GM18909 (cell line): ENCODE results near the gene TCF21.
A peak's percentile ranks its signal among the peaks of the same experiment; 100 is the strongest.

Experiments used
- ATAC-seq: cut with Tn5 transposase; IDR thresholded peaks from one replicate; pipeline ENCODE4 v1.9.1; 2021; ENCODE audit warnings: mild to moderate bottlenecking; ENCODE audit not compliant: unreplicated experiment, poor library complexity

The TCF21 gene

DNA sequence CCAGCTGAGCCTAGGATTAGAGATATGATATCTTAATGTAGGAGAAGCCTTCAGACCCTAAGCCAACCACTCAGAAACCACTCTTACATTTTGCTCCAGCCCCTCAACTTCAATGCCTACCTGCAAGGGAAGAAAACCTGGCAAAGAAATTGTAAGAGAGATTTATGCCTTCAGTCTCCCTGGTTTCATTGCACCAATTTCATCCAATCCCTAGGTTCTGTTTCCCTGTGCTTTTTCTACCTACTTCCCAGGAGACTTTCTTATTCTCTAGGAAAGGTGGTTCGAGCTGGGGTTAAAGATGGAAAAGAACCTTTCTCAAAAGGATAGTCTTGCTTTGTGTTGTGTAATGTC, 1.1 kb upstream of the TCF21 start:
- ATAC-seq: no peak

DNA sequence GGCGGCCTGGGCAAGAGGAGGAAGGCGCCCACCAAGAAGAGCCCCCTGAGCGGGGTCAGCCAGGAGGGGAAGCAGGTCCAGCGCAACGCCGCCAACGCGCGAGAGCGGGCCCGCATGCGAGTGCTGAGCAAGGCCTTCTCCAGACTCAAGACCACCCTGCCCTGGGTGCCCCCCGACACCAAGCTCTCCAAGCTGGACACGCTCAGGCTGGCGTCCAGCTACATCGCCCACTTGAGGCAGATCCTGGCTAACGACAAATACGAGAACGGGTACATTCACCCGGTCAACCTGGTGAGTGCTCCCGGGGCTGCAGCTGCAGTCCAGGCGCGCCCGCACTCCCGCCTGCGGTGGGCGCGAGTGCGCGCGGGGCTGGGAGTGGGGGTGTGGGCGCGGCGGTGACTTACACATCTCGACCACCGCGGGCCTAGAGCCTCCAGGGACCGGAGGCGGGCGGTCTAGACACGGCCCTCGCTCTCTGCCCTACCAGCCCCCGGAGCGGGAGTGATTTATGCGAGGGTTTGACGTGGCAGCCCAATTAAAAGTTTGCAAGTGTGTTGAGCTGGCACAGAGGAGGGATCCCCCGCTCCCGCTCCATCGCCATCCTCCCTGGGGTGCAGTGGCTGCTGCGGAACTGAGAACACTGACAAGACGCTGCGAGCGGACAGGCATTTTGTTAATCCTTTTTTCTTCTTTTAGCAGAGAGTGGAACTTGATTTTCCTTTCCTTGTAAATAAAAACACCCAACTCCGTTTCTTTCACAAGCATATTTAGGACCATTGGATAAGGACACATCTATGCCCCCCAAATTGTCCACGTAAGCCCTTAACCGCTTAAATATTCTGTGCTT, 867 bp downstream of the TCF21 start:
- no peak for ATAC-seq

DNA sequence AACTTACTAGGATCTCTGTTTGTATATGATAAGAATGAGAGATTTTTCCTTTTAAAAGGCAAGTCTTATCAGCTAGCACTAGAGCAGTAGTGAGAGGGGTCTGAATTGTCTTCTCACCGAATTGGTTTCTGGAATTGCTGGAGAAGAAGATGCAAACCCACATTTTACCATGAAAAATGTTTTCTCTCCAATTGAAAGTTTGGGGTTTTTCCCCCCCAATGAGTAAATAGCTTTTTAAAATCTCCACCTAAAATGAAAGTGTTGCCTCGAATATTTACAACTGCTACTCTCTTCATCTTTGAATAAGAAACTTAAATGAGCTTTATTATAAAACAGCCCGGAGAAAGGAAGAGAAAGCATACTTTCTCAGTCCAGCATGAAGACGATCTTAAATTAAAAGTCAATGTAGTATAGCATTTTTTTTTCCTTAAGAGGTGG, 1.8 kb downstream of the TCF21 start:
- ATAC-seq: no peak

GRCh38 chr6:133891149-133891926, 2.4 kb downstream of the TCF21 start:
- no peak for ATAC-seq

DNA sequence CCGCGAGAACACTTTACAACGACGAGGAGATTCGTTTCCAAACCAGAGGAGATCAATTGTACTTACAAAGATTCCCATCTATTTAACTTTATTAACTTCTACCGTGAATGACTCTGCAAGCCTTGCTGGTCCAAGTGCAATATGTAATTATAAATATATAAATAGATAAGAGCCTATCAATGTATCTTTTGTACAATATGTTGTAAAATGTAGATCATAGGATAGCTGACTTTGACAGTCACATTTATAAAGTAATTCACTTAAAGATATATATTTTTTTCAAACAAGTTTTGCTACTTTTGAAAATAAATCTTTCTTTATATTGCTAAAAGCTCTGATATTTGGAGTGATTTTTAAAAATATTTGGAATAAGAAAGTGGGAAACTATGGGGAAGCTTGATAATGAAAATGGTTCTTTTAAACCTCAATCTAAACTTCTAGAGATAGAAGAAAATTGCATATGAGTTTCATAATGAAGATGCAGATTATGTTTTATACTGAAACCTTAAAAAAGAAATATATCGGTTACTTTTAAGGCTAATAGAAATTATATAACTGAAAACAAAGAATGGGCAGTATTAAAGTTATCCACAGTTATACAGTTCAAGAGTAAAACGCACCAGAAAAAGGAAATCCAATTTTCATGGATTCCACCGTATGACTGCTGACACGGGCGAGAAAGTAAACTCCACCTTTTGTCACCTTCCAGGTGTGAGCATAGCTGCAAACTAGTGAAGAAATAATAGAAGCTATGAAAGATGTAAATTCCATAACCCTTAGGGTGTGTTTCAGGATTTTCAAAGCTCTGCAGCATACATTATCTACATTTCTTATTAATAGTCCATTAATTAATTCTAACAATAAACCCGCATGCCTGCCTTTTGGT, 3.3 kb downstream of the TCF21 start:
- ATAC-seq: no peak

DNA sequence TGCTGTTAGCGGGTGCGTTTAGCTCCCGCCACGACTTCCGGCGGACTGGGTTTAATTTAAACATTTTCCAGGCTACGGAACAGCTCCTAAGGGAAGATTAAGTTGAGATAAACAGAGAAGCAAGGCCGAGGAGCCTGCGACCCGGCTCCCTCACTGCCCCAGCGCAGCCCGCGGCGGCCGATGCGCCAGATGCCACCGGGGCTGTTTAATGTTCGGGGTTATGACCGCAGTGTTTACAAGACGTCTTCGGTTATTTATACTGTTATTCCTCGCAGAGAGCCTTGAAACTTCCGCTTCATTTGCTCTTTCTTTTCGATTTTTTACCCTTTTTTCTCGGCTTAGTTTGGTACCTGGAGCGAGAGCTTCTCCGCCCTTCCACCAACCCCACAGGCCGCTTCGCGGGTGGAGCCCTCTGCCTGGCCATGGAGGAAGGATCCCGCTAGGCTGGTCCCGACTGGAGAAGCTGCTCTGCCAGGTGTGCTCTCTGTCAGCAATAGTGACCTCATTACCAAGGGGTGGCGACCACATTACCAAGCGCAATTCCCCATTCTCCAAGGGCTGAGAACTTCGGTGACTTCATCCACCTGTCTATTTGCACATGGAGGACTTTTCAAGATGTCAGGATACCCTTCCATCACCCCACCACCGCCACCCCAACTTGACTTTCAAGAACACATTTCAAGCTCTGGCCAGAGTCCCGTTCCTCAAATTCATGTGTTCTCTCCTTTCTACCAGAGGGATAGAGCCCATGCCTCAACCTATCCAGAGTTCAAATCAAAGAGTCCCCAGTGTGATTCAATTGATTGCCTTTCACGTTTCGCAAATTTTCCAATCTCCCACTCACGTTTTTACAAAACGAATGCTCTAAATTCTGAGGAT, 4.1 kb downstream of the TCF21 start:
- ATAC-seq: no peak

DNA sequence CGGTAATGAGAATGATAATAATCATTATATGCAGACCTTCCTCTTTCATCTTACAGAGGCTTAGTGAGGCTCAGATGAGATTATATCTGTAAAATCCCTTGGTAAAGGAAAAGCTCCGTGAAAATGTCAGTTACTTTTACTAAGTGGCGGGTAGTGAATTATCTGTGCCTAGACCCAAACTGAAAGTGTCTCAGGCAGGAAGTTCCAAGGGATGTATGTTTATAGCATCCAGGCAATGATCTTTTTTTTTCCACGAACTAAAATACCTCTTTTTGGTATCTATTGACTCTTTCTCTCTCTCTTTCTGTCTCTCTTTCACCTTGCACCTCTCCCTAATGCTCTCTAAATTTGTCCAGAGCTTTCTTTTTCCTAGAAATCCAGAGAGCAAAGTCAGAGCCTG, 5.0 kb downstream of the TCF21 start:
- no peak for ATAC-seq

DNA sequence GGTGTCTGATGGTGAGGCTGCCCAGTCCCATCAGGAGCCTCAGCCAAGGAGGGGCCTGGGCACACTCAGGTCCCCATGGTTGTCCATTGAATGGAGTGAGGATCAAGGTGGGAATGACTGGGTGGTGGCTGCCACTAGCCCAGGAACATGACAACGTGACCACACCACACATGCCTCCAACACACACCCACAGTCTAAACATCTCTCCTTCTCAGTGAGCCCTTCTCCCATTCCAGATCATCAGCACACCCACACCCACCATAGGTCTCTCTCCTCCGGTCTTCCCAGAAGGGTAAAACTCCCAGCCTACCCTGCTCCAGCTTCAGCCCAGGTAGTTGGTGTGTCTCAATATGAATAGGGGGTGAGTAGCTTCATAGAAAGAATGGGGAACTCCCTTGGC, 5.5 kb downstream of the TCF21 start:
- ATAC-seq: no peak

GRCh38 chr6:133894795-133895358, 6.0 kb downstream of the TCF21 start:
- no peak for ATAC-seq

GRCh38 chr6:133895573-133896343, 6.8 kb downstream of the TCF21 start:
- ATAC-seq: no peak

DNA sequence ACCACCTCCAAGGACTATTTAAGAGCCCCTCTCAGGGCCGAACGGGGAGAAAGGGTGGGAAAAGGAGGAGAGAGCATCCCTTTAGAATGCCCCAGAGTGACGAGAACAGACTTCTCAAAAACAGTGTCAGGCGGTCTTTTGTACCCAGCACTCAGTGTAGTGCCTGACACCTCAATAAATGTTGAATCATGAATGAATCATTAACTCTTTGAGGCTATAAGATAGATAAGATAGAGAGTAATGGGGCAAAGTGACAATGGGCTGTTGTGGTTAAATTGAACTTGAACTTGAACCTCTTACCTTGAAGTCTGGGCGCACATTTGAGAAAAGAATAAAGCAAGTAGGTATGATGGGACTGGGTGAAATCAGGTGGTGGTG, 7.4 kb downstream of the TCF21 start:
- ATAC-seq: no peak

DNA sequence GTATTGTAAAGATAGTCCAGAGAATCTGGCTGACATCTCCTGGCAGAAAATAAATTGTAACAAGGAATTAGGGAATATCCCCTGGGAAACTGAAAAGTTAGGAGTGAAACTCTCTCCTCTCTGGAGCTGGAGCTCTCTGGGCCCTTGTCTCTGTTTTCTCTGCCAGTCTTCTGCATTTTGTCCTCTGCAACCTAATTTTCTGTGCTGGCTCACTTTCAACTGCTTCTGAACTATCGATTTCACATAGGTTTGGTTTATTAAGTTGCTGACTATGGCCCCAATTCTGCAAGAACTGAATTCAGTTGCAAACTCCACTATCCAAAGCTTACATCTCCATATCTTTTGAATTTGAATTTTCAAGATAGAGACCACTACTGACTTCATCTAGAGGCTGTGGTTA, 9.3 kb downstream of the TCF21 start:
- no peak for ATAC-seq

- no peak for ATAC-seq
These were observed 10.6 kb downstream of the TCF21 start for GRCh38 chr6:133899556-133899955.

- ATAC-seq: no peak
These were observed 14.9 kb downstream of the TCF21 start for GRCh38 chr6:133903855-133904254.

DNA sequence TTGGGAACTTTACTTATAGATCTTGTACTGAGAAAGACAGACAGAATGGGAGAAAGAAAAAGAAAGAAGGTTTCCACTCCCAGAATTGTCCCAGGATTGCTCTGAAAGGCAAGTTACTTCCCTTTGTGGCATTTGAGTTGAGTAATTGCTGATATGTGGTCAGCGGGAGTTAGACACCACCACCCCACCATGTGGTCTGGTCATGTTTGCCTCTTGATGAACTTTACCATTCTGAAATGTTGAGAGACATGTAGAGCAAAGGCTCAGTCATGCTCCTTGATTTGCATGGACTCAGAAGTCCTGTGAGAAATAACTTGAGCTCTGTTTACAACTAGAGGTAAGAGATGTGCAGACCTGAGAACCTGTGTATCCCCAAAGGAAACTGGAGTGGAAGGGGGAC, 17.1 kb downstream of the TCF21 start:
- no peak for ATAC-seq

DNA sequence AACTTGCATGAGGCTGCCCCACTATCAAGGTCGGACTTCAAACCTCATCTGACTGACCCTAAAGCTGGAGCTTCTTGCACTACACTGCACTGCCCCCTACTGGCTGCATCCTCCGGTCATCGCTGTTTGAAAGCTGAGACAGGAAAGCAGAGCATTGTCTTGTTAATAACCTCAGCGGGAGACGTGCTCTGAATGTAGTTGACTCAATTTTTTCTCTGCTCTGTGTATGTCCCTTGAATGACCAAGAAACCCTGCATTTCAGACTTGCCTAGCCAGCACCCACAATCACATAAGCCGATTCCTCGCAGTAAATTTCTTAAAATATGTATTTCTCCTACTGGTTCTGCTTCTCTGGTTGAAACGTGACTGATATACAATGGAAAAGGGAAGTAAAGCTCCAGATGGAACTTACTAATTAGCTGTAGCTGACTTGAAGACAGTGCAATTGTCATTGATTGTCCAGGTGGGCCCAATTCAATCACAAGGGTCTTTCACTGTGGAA, 27.8 kb downstream of the TCF21 start:
- peak; percentile 83 for ATAC-seq

DNA sequence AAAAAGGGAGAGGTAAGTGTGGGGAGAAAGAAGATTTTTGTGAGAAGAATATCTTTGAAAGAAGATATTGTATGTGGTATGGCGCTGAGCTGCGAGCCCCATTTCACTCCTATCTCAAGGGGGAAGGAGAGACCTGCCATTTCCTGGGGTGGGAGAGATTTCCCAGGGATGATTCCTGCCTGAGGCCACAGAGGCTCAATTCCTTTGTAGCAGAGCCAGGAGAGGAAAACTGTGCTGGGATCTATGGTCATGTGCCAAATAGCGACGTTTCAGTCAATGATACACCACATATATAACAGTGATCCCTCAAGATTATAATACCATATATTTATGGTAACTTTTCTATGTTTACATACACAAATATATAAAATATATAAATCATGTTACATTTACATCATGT, 28.9 kb downstream of the TCF21 start:
- no peak for ATAC-seq

GRCh38 chr6:133918208-133918930, 29.5 kb downstream of the TCF21 start:
- no peak for ATAC-seq
